HEK293T (cell line): ENCODE data around the gene ACBD6.

Experiments
- BHLHE40 ChIP-seq: fragments of 450-650 bp; IDR thresholded peaks from 2 replicates; pipeline ENCODE4 v1.6.1; 2016; ENCODE audit warnings: mild to moderate bottlenecking, moderate library complexity, borderline replicate concordance
- CTBP1 ChIP-seq: fragments of 450-650 bp; IDR thresholded peaks from 2 replicates; pipeline ENCODE4 v1.6.1; 2016; ENCODE audit warnings: borderline replicate concordance
- FOXA1 ChIP-seq: fragments of 450-650 bp; IDR thresholded peaks from 2 replicates; pipeline ENCODE4 v1.6.1; 2016; ENCODE audit warnings: mild to moderate bottlenecking
- FOXM1 ChIP-seq: fragments of 450-650 bp; IDR thresholded peaks from 2 replicates; pipeline ENCODE4 v1.6.1; 2017; ENCODE audit warnings: mild to moderate bottlenecking, borderline replicate concordance
- HDGF ChIP-seq: fragments of 450-650 bp; IDR thresholded peaks from 2 replicates; pipeline ENCODE4 v1.6.1; 2017; ENCODE audit warnings: antibody characterized with exemption, borderline replicate concordance
- L3MBTL2 ChIP-seq: fragments of 450-650 bp; conservative IDR thresholded peaks from 2 replicates; pipeline ENCODE4 v1.6.1; 2016; ENCODE audit warnings: mild to moderate bottlenecking
- LEF1 ChIP-seq: fragments of 450-650 bp; IDR thresholded peaks from 2 replicates; pipeline ENCODE4 v1.6.1; 2017; ENCODE audit warnings: mild to moderate bottlenecking, borderline replicate concordance
- SP1 ChIP-seq: fragments of 450-650 bp; IDR thresholded peaks from 2 replicates; pipeline ENCODE4 v1.6.1; 2017
- SUZ12 ChIP-seq: fragments of 450-650 bp; IDR thresholded peaks from 2 replicates; pipeline ENCODE4 v1.6.1; 2016; ENCODE audit warnings: mild to moderate bottlenecking
- TARDBP ChIP-seq: fragments of 450-650 bp; IDR thresholded peaks from 2 replicates; pipeline ENCODE4 v1.6.1; 2016
- ZNF384 ChIP-seq: fragments of 450-650 bp; IDR thresholded peaks from 2 replicates; pipeline ENCODE4 v1.6.1; 2016

DNA sequence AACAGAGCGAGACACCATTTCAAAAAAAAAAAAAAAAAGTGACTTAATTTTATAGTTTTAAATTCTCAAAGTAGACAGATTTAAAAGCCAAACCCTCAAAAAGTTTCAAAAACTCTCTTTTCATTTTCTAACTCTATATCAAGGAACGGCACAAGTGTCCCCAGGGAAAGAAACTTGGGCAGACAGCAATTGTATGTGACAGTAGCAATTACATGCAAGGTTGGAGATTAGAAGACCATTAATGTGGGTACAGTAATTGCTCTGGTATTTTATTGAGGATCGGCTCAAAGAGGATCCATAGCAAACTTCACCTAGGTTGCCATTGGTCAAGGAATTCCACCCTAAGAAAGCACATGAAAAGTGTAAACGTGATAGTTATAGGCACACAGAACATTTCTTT is 46.2 kb downstream of the ACBD6 start:
- TF ChIP-seq ZNF384 (no peak), SUZ12 (no peak), TARDBP (no peak), SP1 (no peak), BHLHE40 (no peak), FOXM1 (no peak), FOXA1 (no peak), L3MBTL2 (no peak), HDGF (no peak), CTBP1 (no peak), LEF1 (no peak)
